KMS-11 (cell line): ENCODE data around the gene ZNF101.

ENCODE experiments used
- H2AFZ ChIP-seq: fragments of 200-600 bp; sonication (generic); 2 replicates; pipeline ENCODE4 v1.6.1; 2016; ENCODE audit warnings: antibody characterized with exemption, mixed run types, low read depth
- H3K27ac ChIP-seq: fragments of 200-600 bp; sonication (generic); 2 replicates; pipeline ENCODE4 v1.6.1; 2016; ENCODE audit warnings: mild to moderate bottlenecking, mixed run types
- H3K27me3 ChIP-seq: fragments of 200-600 bp; sonication (generic); 2 replicates; pipeline ENCODE4 v1.6.1; 2017; ENCODE audit warnings: mild to moderate bottlenecking, low read depth, mixed run types, moderate library complexity; ENCODE audit not compliant: insufficient read depth
- H3K36me3 ChIP-seq: fragments of 200-600 bp; sonication (generic); 2 replicates; pipeline ENCODE4 v1.6.1; 2017; ENCODE audit warnings: mild to moderate bottlenecking, mixed run types; ENCODE audit not compliant: insufficient read depth
- H3K4me1 ChIP-seq: fragments of 200-600 bp; sonication (generic); 2 replicates; pipeline ENCODE4 v1.6.1; 2016; ENCODE audit warnings: mild to moderate bottlenecking, low read depth, mixed run types; ENCODE audit not compliant: poor library complexity, severe bottlenecking
- H3K4me2 ChIP-seq: fragments of 200-600 bp; sonication (generic); 2 replicates; pipeline ENCODE4 v1.7.0; 2016; ENCODE audit warnings: mild to moderate bottlenecking, mixed run types
- H3K4me3 ChIP-seq: fragments of 200-600 bp; sonication (generic); IDR thresholded peaks from 2 replicates; pipeline ENCODE4 v1.6.1; 2017; ENCODE audit warnings: low read depth, low read length, mixed read lengths; ENCODE audit not compliant: insufficient read depth
- H3K79me2 ChIP-seq: fragments of 200-600 bp; sonication (generic); 2 replicates; pipeline ENCODE4 v1.6.1; 2016; ENCODE audit warnings: low read depth, mixed run types; ENCODE audit not compliant: insufficient read depth
- H3K9ac ChIP-seq: fragments of 200-600 bp; sonication (generic); 2 replicates; pipeline ENCODE4 v1.6.1; 2016; ENCODE audit warnings: mild to moderate bottlenecking, mixed run types
- H4K20me1 ChIP-seq: fragments of 200-600 bp; sonication (generic); 2 replicates; pipeline ENCODE4 v1.6.1; 2016; ENCODE audit warnings: mild to moderate bottlenecking, mixed run types; ENCODE audit not compliant: insufficient read depth
- TF ChIP-seq, protein P1 (sequence below): fragments of 200-600 bp; sonication (generic); conservative IDR thresholded peaks from 2 replicates; pipeline ENCODE4 v1.6.1; 2017; ENCODE audit warnings: low read depth, mild to moderate bottlenecking, antibody characterized with exemption, low read length, moderate library complexity, mixed read lengths

ZNF101 gene

DNA sequence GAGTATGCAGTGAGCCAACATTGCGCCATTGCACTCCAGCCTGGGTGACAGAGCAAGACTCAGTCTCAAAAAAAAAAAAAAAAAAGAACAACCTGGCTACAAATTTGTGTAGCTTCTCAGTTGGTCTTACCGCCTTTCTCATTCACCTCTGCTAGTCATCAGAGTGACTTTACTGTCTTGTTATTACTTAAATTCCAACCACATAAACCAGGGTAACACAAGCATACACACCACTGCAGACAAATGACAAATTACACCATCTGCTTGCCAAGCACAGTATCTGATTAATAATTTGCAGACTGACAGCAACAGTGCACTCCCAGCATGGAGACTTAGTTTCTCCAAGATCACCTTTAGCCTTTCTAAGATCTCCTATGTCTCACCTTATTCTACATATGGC, 53.3 kb downstream of the ZNF101 start:
- no peak overlapping the region for H3K27ac ChIP-seq
- no peak overlapping the region for H3K4me2 ChIP-seq
- H3K27me3 ChIP-seq = no peaks in the 10 kb centered on the region
- no peaks in the 10 kb centered on the region for H3K4me1 ChIP-seq
- H4K20me1 ChIP-seq = no peaks in the 10 kb centered on the region
- TF ChIP-seq, protein P1, sequence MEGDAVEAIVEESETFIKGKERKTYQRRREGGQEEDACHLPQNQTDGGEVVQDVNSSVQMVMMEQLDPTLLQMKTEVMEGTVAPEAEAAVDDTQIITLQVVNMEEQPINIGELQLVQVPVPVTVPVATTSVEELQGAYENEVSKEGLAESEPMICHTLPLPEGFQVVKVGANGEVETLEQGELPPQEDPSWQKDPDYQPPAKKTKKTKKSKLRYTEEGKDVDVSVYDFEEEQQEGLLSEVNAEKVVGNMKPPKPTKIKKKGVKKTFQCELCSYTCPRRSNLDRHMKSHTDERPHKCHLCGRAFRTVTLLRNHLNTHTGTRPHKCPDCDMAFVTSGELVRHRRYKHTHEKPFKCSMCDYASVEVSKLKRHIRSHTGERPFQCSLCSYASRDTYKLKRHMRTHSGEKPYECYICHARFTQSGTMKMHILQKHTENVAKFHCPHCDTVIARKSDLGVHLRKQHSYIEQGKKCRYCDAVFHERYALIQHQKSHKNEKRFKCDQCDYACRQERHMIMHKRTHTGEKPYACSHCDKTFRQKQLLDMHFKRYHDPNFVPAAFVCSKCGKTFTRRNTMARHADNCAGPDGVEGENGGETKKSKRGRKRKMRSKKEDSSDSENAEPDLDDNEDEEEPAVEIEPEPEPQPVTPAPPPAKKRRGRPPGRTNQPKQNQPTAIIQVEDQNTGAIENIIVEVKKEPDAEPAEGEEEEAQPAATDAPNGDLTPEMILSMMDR = no peak
- H3K4me3 ChIP-seq = no peak overlapping the region
- no peaks in the 10 kb centered on the region for H3K79me2 ChIP-seq
- H3K9ac ChIP-seq = no peak overlapping the region
- H3K36me3 ChIP-seq = 0 out of 2 replicates have a peak, but pooled peaks cover 3% of the 10 kb centered on the region
- no peak overlapping the region for H2AFZ ChIP-seq

DNA sequence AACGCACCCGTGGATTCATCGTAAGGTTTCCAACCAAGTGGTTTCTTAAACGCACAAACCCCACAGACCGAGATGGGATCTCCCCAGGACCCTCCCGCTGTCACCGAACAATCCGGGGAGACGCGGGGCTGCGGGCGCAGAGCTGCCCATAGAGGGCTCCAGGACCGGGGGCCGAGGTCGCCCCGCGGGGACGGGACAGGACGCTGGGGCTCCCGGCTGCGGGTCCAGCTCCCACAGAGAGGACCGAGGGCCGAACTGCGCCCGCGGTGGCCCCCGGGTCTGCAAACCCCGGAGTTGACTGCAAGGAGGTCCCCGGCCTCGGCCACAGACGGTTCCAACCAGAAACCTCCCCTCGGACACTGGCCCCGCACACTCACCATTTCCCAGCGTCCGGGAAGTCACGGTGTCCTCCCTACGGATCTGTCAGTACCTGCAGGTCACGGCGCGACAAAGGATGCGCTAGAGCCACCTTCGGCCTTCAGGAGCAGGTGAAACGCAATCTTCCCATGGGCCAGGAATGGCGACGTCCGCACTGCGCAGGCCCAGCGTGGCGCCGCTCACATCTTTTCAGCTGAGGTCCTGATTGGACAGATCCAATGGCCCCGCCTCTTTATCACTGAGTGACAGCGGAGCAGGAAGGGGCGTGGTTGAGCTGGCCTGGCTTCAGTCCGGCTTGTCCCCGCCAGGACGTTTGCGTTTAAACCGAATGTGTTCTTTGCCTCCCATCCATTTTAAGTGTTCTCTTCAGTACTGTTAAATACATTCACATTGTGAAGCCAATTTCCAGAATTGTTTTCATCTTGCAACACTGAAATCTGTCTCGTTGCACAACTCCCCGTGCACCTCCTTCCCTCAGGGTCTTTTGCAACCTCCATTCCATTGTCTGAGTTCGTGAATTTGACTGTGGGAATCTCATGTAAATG, 64.2 kb downstream of the ZNF101 start, which contains the start of gene ZNF14:
TSS of gene ZNF14 (minus strand) at position 534 of the 923 bp plus-strand sequence. CDS start at position 380, 154 bp downstream.
- Histone ChIP-seq H3K9ac (no peak within 1 kb of the TSS; the same call in 1 of the 2 replicates), H2AFZ (peak within 1 kb of the TSS; percentile 65), H3K4me1 (no peaks in the 10 kb centered on the region), H3K4me3 (no peak within 1 kb of the TSS), H3K79me2 (no peaks in the 10 kb centered on the region), H4K20me1 (no peaks in the 10 kb centered on the region), H3K4me2 (peak within 1 kb of the TSS; percentile 43), H3K27me3 (no peaks in the 10 kb centered on the region), H3K27ac (no peak within 1 kb of the TSS), H3K36me3 (no peaks in the 10 kb centered on the region)
- TF ChIP-seq, protein P1 = no peak
